HG03520 (cell line): Measurements from ENCODE around the gene RPP30.

Experiments
- ATAC-seq: cut with Tn5 transposase; IDR thresholded peaks from one replicate; pipeline ENCODE4 v1.9.1; 2021; ENCODE audit warnings: mild to moderate bottlenecking, moderate library complexity; ENCODE audit not compliant: unreplicated experiment

RPP30 gene

DNA sequence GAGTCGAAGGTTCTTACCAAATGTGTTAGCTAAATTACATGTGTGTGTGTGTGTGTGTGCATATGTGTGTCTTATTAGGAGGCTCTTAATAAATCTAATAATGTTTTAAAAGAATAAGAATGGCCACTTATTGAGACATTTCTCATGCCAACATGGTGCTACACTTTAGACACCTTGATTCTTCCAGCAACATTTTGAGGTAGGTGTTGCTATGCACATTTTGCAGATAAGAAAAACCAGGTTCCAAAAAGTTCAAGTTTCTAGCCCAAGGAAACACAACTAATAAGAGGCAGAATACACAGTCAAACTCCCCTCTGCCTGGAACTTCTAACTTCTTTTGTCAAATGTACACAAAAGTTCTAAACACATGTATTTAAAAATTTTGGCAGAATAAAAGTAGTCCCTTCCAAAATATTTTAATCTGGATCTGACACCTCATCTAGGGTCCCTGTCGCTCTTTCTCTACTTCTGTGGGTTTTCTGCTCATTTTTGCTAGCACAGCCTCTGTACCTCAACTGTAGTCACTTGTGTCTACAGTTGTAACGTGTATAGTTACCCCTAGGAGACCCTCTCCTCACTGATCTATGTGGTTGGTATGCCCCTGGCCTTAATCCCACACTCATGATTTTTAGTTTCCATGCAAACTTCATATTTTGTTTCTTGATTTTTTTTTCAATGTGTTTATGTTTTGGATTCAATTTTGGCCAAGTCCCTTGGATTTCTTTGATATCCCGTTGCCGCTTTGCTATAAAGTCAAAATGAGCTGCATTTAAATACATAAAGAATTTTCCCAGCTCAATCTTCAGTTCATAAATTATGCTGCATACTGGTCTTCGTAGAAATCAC, 44.8 kb downstream of the RPP30 start:
- ATAC-seq: no peak

DNA sequence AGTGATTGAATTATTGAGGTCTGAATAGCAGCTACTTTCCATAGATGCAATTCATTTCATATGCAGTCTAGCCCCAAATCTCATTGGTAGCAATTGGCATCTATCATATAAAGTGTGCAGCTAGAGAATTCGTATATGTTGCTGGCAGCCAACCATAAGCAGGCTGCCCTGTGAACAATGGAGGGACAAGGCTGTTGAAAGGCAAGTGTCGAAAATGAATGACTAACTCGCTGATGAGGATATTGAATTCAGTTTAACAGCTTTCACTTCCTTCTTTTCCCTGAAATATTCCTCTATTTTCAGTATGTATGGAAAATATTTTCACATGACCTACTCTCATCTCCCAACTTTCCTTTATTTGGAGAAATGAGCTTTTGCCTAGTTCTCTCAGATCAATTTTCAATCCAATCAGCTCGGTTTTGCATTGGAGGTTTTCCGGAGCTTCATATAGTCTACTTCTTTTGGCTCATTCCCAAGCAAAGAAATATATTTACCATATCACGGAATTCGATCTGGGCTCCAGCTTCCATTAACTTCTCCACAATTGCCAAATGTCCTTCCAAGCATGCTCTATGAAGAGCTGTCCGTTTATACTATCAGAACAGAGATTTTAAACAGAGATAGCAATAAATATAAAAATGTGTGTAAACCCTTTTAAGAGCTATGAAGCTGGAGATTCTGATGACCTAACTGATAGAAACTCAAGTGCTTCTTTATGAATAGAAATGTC, 45.6 kb downstream of the RPP30 start:
- ATAC-seq: no peak

DNA sequence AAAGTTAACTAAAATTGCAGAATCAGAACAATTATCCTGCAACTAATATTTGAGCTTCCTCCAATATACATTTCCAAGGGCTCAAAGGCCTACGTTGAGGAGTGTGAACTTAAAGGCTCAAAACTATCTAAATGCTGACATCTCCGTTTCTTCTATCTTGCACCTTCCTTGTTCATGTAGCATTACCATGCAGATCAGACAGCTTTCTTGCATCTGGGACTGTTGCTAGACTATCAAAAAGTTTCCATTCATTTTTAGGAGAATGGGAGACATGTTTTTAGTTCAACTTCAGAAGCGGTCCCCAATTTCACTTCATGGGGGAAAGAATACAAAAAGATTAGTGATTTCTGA, 46.2 kb downstream of the RPP30 start:
- no peak for ATAC-seq

DNA sequence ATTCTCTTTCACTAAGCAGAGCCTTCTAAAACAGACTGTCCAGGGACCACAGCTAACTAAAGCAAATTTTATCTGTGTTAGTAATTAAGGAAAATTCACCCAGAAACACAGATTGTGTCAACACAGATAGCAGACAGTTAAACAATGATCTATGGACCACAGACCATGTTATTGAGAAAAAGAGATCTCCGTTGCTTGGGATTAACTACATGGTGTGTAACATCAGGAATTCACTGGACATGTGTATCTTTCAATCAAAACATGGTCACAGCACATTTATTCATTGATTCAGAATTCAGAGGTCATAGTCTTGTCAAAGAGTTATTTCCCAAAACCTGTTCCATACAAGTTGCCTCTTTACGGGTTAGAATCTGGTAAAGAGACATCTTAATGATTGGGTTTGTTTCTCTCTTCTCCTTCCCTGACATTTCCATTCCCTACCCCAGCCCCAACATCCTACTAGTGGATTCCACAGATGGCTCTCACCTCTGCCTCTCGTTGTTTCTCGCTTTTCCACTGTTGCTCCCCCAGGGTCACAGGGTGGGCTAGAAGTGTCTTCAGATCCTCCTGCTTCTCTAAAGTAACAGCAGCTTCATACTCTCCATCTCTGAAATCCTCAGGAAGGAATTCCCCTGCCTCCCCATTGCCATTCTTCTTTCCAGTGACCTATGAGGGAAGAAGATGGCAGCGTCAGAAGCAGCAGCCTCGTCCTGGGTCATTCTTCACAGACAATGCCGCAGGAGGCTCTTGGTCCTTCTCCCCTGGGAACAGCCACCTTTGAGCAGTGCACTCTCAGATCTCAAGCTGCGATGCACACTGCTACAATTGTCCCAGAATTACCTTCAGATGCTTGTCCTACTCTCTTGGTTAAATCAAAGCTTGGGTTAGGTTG, 48.2 kb downstream of the RPP30 start:
- ATAC-seq: no peak

DNA sequence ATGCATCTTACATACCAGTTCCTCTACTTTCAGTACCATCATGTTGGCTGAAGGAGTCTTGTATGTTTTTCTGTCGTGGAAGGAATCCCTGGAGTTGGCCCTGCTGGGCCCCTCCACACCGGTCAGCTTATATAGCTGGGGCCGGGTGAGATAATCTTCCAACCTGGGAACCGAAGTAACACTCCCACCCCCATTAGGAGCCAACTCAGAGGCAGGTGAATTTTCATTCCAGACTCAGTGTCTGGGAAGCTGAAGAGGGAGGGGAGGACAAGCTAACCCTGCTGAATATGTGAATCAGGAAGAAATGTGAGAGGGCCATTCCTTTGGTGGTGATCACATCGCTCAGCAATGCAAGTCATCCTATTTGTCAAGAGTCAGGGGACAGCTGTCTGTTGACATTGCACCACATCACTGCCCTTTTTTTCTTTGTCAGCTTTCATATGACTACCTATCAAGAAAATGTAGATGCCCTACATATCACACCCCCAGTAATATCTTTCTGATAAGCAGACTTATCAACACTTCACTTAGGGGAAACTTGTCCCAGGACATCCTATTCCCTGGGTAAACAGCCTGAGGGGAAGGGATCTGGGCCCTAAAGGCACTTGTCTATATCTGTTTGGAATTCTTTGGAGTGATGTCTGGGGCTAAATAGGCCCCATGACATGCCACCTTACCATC, 49.4 kb downstream of the RPP30 start, which contains the start of gene ANKRD1:
ANKRD1 (minus strand) TSS at position 102 of the 681 bp plus-strand sequence; CDS start at position 42, 60 bp downstream.
- no peak for ATAC-seq

DNA sequence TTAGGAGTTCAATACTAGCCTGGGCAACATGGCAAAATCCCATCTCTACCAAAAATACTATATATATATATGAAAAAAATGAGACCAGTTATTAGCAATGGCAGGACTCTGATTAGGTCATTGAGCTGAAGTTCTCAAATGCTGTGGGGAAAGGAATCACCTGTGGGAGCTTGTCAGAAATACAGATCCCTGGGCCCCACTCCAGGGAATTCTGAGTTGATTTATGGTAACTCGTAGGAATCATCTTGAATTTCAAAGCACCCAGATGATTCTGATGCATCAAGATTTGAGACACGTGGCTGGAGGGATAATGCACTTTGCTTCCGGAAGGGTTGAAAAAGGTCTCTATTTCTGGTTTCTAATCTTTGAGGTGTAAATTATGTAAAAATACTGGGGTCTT, 50.1 kb downstream of the RPP30 start:
- no peak for ATAC-seq

DNA sequence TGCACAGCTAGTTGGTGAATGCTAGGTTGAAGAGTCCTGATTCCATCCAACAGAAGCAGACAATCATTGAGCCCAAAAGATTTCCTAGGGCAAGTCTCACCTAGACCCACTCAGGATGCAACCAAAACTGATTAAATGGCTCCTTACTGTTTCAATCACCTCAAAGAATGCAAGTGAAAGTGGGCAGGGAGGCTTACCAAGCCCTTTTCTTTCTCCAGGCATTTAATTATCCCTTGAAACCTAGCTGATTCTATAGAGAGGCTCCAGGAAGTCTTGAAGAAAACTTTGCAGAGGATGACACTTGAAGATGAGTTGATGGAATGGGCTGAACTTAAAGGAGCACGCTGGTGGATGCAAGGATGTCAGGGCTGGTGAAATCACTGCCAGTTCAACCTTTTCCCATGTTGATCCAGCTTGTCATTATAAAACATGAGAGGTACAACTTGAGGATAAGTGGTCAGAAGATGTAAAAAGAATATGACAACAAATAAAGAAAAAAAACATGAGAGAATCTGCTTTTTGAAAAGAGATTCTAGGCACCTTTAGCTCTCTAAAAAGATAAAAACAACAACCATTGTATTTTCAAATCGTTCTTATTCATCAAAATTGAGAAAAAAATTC, 51.4 kb downstream of the RPP30 start:
- no peak for ATAC-seq

DNA sequence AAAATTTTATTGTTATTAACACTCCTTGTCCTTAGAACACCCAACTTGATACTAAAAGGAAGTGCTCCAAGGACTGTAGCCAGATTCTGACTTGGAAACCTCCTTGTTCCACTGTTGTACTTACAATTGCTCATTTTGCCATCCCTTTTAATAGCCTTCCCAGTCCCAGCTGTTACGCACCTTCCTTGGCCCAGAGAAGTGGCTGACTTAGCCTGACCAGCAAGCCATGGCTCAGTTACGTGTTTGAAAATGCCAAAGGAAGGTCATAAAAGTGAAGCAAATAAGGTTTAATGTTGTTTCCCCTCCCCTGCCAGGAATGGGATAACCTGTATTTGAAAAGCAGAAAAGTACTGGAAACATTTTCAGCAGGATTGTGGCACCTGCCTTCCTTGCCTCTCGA, 52.8 kb downstream of the RPP30 start:
- no peak for ATAC-seq

DNA sequence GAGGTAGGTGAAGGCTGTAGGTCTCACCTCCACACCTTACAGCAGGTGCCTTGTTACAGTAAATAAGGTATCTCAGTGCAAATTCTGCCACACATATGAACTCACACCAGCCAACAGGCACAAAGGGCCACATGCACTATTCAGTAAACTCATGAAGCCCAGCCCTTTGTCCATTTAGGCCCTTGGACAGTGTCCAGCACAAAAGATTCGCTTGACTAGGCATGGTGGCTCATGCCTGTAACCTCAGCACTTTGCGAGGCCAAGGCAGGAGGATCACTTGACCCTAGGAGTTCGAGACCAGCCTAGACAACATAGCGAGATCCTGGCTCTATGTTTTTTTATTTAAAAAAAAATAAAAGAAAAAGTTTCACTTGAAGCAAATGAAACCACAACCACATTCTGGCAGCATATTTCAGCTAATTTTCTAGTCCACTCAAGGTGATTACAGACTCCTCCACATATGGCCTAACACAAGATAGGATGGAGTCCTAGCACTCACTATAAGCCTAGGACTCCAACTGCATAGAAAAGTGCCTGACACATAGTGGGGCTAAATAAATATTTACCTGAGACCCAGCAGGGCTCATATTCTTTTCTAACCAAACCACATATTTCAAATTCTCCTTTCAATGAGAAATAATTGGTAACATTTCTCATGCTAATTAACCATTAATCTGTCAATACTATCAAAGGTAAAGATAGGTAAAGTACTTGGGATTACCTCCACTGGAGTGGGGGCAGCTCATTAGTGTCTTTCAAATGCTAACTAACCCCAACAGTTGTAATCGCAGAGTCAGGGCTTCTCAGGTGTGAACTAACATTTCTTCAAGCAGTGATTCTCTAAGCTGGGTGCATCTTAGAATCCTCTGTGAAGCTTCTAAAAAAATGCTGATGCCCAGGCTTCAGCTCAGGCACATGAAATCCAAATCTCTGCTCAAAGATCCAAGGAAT, 53.6 kb downstream of the RPP30 start:
- no peak for ATAC-seq

DNA sequence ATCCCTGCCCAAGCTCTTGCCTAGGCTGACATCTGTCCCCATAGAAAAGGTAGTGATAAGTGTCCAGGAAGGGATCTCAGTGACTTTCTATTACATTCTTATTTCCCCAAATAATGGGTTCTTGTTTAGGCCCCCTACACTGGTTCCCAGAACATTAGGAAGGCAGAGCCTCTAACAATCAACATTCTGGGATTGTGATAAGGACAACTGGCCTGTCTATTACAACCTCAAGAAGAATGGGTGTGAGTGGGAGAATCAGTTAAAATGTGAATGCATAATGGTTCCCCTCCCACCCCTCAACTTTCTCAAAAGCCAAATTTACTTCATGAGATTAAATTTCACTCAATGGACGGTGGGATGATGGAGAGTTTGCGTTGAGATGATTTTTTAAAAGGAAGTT, 55.5 kb downstream of the RPP30 start:
- ATAC-seq: no peak

DNA sequence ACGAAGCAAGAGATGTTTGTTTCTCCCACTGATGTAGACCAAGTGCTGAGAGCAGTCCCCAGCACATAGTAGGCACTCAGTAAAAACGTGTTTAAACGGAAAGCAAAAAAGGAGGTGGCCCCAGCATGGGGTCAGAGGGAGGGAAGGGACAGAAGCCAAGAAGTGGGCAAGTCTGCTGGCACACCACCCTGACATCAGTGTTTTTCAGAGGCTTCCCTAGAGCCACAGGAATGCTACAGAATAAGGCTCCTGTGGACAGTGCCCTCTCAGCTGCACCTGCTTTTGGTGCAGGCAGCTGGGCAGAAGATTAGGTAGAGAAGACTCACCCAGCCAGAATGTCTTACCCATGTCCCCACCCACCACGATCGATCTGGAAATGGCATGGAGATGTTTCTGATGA, 57.4 kb downstream of the RPP30 start:
- no peak for ATAC-seq

DNA sequence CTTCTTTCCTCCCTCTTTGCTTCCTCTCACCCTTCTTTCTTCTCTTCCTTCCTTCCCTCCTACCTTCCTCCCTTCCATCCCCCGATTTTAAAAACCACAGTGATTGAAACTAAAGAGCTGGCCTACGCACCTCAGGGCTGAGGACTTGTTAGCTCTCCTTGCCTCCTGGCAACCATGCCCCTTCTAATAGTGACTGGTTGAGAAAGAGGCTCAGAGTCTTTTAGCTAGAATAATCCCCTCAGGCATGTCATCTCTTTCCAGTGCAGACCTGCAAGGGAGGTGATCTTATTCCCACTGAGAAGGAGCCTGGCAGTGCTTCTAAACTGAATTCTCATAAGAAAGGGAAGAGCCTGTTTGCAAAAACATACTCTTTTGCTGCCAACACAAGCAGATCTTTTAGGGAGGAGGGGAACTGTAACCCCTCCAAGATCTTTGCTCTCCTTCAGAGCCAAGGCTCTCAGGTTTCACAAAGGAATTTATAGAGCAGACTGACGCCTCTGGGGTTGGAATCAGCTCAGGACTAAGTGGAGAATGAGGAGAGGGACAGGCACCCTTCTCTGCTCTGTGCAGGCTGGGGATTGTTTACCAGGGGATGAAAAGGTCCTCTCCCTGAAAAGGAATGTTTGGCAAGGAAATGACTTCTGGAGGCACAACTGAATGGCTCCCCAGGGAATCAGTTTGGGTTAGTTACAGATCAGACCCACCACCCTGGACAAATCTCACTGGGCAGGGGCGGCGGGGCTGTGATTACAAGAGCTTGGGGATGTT, 58.5 kb downstream of the RPP30 start:
- ATAC-seq: no peak

DNA sequence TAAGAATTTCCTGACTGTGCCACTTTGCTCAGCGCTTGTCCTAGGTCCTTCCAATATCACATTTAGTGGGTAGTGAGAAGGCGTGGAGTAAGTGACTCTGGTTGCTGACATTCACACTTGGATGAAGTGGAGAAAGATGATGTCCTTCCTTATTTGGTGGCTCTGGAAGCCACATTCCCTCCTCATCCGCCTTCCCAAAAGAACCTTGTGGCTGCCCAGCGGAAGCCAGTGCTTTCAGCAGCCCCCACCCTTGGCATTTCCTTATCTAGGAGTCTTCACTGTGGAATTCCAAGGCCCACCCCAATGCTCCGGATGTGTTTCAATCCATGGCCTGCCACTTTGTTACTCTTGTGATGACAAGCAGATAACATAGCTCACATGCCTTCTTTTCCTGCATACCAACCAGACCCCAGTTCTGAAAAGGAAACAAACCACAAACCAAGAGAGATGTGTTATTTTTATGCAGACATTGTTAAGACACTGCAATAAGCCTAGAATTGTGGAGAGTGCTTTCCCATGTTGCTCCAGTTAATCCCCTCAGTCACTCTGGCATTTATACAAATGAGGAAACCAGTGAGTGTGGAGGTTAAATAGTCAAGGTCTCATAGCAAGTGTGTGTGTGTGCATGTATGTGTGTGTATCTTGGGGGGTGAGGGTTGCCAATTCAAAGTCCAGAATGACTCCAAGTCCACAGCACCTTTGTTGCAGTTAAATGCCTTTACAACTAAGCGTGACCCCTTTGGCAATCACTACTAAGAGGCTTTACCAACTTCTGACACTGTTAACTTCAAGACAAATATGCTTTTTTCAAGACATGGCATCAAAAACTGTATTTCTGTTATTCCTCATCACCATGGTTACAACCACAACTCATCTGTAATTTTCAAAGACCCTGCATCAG, 59.4 kb downstream of the RPP30 start:
- no peak for ATAC-seq

DNA sequence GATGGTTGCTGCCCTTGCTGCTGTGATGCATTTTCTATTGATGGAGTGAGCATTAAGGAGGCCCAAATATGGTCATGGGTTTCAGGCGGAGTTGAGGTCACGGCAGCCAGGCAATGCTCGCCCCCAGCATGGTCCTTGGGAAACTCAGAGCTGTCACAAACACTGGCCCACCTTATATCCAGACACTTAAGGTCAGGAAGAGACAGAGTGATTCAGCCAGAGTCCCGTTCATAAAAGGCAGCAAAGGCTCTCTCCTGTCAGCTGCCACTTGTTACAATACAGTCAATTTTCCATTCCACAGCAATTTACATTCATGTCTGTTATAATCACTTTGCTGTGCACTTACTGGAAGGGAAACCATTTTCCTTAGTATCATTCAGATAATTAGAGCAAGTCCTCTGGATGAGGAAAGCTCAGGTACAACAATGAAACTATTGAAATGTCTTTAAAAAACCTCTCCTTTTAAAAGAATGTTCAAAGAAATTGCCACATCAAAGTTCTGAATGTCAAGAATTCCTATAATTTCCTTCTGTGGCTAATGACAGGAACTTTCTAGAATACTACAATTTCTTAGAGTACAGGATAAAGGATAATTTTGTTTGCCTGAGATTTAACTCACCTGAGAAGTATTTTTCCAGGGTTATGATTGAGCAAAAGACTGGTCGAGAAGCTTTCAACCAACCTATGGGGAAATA, 64.0 kb downstream of the RPP30 start:
- no peak for ATAC-seq

DNA sequence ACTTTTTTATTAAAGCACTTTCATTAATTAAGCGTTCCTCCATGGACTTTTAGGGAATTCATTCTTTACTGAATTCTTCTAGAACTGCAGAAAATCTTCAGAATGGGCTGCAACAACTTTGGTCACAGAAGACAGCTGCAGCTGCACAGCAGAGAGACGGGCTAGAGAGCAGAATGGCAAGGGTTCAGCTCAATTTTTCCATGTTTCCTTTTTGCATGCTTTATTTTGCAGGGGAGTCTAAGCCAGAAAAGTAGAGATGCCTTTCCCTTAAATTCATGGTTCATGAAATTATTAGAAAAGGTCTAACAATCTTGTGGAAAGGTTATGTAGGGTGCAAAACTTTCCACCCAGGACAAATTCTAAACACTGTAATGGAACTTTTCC, 64.5 kb downstream of the RPP30 start:
- no peak for ATAC-seq

DNA sequence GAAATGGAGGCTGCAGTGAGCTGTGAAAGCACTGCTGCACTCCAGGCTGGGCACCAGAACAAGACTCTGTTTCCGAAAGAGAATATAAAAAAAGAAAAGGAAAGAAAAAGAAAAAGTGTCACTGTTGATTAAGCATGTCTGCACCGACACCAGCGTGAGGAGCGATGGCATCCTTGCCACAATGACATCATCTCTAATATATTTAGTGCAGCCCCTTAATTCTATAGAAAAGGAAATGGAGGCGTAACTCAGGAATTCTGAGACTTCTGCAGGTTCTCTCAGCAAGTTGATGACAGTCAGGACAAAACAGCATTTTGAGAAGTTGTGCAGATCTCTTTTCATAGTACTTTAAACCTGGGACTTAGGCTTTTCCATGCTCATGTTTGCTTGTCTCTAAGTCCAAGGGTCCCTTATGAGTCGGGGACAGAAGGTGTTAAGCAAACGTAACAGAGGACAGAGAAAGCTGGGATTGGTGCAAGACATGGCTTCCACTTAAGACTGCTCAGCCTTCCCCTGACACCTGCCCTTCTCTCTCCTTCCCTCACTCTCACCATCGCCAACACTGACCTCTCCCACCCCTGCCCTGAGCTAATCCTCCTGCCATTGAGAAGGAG, 66.0 kb downstream of the RPP30 start:
- no peak for ATAC-seq
